HCEC 1CT (cell line): ENCODE measurements around the gene MTA3.

Experiments used
- DNase-seq: peaks from one replicate; pipeline ENCODE4 v3.0.0-alpha.2; 2017

The MTA3 gene

GRCh38 chr2:42791606-42792005 is 223.2 kb downstream of the MTA3 start:
- DNase-seq = no peak

- DNase-seq = no peak
These were observed 223.7 kb downstream of the MTA3 start for GRCh38 chr2:42792087-42792582.

GRCh38 chr2:42792583-42793333 is 224.3 kb downstream of the MTA3 start, which contains the start of gene HAAO:
Gene HAAO (minus strand): TSS chr2:42792583. CDS start chr2:42792536, 47 bp downstream.
- no peak for DNase-seq

DNA sequence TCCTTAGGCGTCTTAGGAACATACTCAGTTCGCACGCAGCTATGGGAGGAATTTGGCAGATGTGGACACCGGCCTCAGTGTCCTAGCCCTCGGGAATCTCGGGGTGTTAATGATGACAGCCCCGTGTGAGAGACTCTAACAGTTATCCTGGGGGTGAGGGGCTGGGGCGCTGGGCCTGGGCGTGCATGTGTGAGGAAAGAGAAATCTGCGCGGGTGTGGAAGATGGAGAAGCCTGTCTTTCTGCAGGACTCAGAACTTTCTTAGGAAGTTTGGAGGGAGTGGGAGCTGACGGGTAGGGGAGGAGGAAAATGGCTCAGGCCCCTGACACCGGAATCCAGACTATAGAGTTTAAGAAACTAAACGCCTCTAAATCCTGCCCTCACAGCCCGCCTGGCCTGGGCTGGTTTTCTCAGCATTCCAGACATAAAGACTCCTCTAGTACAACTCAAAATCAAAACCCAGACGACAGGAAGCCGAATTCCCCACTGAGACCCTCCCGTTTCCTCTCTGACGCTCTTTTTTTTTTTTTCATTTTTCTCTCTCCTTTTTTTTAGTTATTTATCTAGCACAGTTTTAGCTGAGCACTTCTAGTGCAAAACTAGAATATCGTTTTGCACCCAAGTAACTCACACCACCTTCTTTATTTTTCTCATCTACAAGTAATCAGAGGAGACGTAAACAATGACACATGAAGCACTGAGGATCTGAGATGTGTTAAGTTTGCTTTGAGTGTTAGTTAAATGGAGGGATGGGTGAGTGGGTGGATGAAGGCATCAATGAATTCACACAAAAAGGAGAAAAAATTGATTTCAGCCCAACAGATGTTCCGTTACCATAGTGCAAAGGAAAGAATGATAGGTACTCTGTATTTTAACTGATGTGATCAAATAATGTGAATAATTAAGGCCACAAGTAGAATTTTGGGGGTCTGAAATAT is 225.2 kb downstream of the MTA3 start:
- DNase-seq = no peak

GRCh38 chr2:42794271-42795046 is 226.0 kb downstream of the MTA3 start:
- no peak for DNase-seq

- no peak for DNase-seq
These were observed 226.8 kb downstream of the MTA3 start for GRCh38 chr2:42795275-42795674.

DNA sequence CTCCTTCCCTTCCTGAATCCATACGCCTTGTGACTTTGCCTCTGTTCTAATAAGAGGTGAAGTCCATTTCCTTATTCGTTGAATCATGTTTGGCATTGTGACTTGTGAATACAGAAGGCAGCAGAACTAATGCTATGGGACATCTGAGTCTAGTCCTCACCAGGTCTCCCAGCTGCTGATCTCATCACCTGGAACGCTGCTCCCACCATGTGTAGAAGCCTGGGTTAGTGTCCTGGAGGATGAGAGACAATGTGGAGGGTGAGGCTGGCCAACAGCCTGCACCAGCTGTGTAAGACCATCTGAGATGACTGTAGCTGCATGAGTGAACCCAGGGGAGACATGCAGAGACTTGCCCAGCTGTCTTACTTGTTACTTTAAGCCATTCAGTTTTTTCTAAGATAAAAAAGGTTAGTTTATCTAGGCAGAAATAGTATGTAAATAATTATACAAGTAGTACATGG is 227.4 kb downstream of the MTA3 start:
- DNase-seq = no peak

DNA sequence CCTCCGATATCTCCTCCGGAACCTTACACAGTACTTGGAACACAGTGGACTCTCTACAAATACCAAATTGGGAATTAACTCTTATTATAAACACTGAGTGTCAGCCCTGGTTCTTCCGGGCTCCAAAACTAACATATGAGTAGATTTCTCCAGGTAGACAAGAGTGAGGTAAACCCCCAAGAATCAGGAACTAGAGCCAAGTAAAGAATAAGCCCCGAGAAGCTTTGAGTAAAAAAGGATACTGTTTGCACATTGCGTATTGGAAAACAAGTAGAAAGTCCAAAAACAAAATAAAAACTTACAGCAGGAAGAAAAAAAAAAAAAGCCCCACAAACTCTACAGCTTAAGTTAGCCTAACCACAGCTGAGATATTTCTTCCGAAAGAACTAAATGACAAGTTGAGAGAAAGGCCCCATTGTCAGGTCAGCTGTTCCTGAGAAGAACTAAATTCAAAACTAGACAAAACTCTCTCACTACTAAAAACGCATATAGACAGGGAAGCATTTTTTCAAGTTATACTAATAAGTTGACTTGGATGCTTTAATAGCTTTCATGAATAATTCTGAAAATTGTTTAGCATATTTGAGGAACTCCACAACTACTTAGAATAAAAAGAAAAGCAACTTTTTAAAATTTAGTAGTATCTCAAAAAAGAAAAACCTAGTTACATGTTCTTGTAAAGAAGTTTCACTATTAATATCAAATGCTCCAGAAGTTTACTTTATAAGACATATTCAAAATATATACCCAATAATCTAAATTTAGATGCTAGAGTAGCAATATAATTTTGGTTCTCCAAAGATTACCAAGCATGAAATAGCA is 228.2 kb downstream of the MTA3 start:
- no peak for DNase-seq

- DNase-seq = no peak
These were observed 228.8 kb downstream of the MTA3 start for GRCh38 chr2:42797281-42797680.

DNA sequence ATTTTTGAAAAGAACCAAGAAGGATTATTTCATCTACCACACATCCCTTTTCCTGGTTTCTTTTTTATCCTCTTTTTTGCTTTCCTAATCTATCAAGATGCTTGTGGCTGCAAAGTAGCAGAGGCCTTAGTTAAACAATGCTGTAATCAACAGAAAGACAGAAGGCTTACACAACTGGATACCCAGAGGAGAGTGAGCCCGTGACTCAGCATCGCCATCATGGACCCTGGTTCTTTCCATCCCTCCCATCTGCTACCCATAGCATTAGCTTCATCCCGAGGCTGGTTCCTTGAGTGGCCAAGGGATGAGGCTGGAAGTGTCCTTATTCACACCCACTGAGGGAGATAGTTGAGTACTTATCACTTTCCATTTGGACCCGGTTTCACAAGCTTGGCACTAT is 231.4 kb downstream of the MTA3 start:
- no peak for DNase-seq

DNA sequence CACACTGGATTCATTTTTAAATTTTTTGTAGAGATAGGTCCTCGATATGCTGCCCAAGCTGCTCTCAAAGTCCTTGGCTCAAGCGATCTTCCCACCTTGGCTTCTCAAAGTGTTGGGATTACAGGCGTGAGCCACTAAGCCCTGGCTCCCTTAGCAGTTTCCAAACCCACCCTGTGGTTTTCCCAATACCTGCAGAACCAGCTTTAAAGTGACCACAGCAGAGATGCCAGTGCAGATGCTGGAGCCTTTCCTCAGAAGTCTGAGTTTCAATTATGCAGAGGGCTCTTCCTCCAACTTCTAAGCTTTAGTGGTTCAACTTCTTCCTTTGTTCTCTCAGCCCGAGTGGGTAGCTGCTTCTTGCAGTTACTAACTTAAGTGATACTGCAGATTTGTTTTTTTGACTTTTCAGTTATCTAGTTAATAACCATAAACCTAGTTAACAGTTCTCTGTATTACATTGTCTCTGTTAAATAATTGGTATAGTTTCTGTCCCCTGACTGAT is 232.1 kb downstream of the MTA3 start:
- DNase-seq = no peak

DNA sequence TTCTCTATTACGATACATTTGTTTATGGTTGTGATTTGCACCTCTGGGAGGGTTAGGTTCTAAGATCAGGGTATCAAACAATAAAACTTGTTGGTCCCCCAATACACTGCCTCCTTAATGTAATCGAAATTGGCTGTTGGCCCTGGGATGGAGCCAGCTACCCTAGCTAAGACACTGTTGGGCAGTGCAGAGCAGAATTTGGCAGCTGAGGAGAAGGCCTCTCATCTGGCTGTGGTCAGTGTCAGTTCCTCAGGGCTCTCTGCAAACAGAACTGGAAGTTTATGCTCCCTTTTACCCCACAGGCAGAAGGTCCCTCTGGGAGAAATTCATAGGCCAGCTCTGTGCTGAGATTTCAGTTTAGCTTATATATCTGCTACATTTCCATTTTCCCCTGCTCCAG is 232.5 kb downstream of the MTA3 start:
- no peak for DNase-seq

DNA sequence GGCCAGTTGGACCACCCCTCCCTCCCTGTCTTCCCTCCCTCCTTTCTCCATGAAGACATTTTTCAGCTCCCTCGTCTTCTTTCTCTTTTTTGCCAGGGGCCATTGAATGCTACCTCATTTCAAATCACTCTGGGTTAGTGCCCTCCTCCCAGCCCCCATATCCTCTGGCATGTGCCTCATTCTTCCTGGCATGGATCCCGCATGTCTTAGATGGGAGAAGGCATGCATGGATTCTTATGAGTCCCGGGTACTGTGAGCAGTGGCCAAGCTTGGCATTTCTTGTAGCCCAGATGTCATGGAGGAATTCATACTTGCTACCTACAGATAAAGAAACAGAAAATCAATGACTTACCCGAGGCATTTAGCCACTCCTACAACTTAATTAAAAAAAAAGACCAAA is 232.9 kb downstream of the MTA3 start:
- no peak for DNase-seq

DNA sequence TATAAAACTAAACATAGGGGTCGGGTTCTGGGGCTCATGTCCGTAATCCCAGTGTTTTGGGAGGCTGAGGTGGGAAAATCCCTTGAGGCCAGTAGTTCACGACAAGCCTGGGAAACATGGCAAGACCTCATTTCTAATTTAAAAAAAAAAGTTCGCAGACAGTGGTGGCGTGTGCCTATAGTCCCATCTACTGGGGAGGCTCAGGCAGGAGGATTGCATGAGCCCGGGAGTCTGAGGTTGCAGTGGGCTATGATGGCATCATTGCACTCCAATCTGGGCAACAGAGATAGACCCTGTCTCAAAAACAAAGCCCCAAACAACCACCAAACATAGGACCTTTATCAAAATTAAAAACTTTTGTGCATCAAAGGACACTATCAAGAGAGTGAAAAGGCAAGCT is 233.7 kb downstream of the MTA3 start:
- no peak for DNase-seq

- DNase-seq = peak; percentile 26
These were observed 235.9 kb downstream of the MTA3 start for GRCh38 chr2:42804338-42804737.

DNA sequence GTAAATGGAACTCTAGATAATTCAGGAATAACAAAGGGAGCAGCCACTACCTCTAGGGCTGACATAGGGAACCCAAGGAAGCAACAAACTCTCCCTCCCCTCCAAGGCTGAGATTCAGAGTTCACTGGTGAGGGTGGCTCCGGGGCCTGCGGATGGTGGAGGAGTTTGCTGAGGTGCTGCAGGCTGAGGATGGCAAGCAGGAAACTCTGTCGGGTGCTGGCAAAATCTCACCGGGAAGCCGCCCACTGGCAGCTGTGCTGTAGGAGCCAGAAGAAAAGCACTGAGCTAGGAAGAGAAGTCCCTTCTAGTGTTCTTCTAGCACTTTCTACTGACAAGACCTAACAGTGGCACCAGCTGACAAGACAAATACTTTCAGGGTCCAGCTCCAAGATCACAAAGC is 236.5 kb downstream of the MTA3 start:
- no peak for DNase-seq
